H1 (cell line): Measurements from ENCODE around the gene STX19. TPM values are rescaled to one million over a fixed set of nuclear protein-coding genes. Genes with fewer than 3 reads are reported as not detected.

Source experiments
- CTCF ChIA-PET: fragments of 300-600 bp; sonication (Branson Sonifier 250); formaldehyde crosslinking; loops from one replicate; lab custom pipeline; 2021; ENCODE audit not compliant: partially characterized antibody; lab: Charles Lee
- POLR2A ChIA-PET: fragments of 300-600 bp; sonication (Branson Sonifier 250); formaldehyde crosslinking; loops from one replicate; lab custom pipeline; 2021; ENCODE audit warnings: inconsistent platforms; ENCODE audit not compliant: partially characterized antibody; lab: Charles Lee
- DNase-seq, 2 experiments: peaks; one replicate each; pipeline versions ENCODE4 v3.0.0 to v3.0.0-alpha.2; 2010 to 2022; ENCODE audit warnings: low spot score in 2 of 2, low read depth in 1 of 2, mixed read lengths in 1 of 2
- FAIRE-seq: peaks from 2 replicates; lab custom pipeline; 2011; peaks lifted over from hg19 to GRCh38; lab: Jason Lieb, UNC
- H2AFZ ChIP-seq: 2 replicates; pipeline ENCODE4 v1.8.1; 2012; ENCODE audit warnings: low read length, inconsistent platforms
- H2AK5ac ChIP-seq: 2 replicates; pipeline ENCODE4 v1.6.1; 2013; ENCODE audit warnings: low read depth, low read length
- H2BK120ac ChIP-seq: replicated peaks from 2 replicates; pipeline ENCODE3; 2013; ENCODE audit warnings: low read depth, low read length, inconsistent platforms
- H2BK12ac ChIP-seq: 2 replicates; pipeline ENCODE4 v1.6.1; 2013; ENCODE audit warnings: low read depth, low read length
- H2BK15ac ChIP-seq: 2 replicates; pipeline ENCODE4 v1.6.1; 2013; ENCODE audit warnings: low read length
- H2BK20ac ChIP-seq: 2 replicates; pipeline ENCODE4 v1.6.1; 2013; ENCODE audit warnings: low read length
- H2BK5ac ChIP-seq: 2 replicates; pipeline ENCODE4 v1.6.1; 2013; ENCODE audit warnings: low read depth, low read length
- H3K14ac ChIP-seq: 2 replicates; pipeline ENCODE4 v1.6.1; 2013; ENCODE audit warnings: inconsistent platforms; ENCODE audit not compliant: insufficient read length
- H3K18ac ChIP-seq: 2 replicates; pipeline ENCODE4 v1.6.1; 2013; ENCODE audit warnings: low read length; ENCODE audit errors: extremely low read depth
- H3K23ac ChIP-seq: 2 replicates; pipeline ENCODE4 v1.6.1; 2013; ENCODE audit warnings: inconsistent platforms; ENCODE audit not compliant: insufficient read length
- H3K23me2 ChIP-seq: 2 replicates; pipeline ENCODE4 v1.6.1; 2013; ENCODE audit warnings: low read depth, low read length
- H3K27ac ChIP-seq: 2 replicates; pipeline ENCODE4 v1.6.1; 2011; ENCODE audit warnings: low read depth, low read length, inconsistent platforms
- H3K27me3 ChIP-seq, 4 experiments: replicated peaks in 1 of 4; 1 replicate in 1 of 4; 2 replicates in 3 of 4; pipeline versions ENCODE4 v1.6.1 to v1.8.1; 2011 to 2013; ENCODE audit warnings: low read length in 3 of 4, mild to moderate bottlenecking in 3 of 4, inconsistent platforms in 2 of 4, mixed read lengths in 2 of 4, moderate library complexity in 1 of 4; ENCODE audit not compliant: control insufficient read depth in 3 of 4, insufficient read depth in 3 of 4; ENCODE audit errors: extremely low read depth in 1 of 4
- H3K36me3 ChIP-seq, 4 experiments: 2 replicates each; pipeline versions ENCODE4 v1.6.1 to v1.8.1; 2011 to 2013; ENCODE audit warnings: mild to moderate bottlenecking in 4 of 4, low read length in 3 of 4, moderate library complexity in 2 of 4, control low read depth in 1 of 4, inconsistent platforms in 1 of 4; ENCODE audit not compliant: insufficient read depth in 4 of 4, control insufficient read depth in 2 of 4
- H3K4ac ChIP-seq: replicated peaks from 2 replicates; pipeline ENCODE3; 2013; ENCODE audit warnings: low read length, low read depth, mixed read lengths, inconsistent platforms; ENCODE audit not compliant: insufficient read length
- H3K4me1 ChIP-seq, 4 experiments: replicated peaks in 1 of 4; 1 replicate in 1 of 4; 2 replicates in 3 of 4; pipeline versions ENCODE4 v1.6.1 to v1.8.1; 2011 to 2013; ENCODE audit warnings: low read length in 3 of 4, inconsistent platforms in 2 of 4, mixed read lengths in 1 of 4; ENCODE audit not compliant: insufficient read depth in 4 of 4, control insufficient read depth in 3 of 4
- H3K4me2 ChIP-seq, 2 experiments: 2 replicates each; pipeline versions ENCODE4 v1.6.1 to v1.8.1; 2011 to 2013; ENCODE audit warnings: low read depth in 2 of 2, low read length in 2 of 2, control low read depth in 1 of 2, inconsistent platforms in 1 of 2, mild to moderate bottlenecking in 1 of 2; ENCODE audit not compliant: insufficient read depth in 1 of 2
- H3K4me3 ChIP-seq, 4 experiments: fragments of 200-600, 300-600 bp in 1 of 4; sonication (generic), shearing (Covaris generic), sonication (Bioruptor Twin) in 1 of 4; 2 replicates each; pipeline versions ENCODE4 v1.5.1 to v1.8.1; 2011 to 2016; ENCODE audit warnings: low read length in 4 of 4, low read depth in 3 of 4, control low read depth in 2 of 4, inconsistent platforms in 2 of 4, mild to moderate bottlenecking in 2 of 4, mixed read lengths in 1 of 4, moderate library complexity in 1 of 4; ENCODE audit not compliant: insufficient read depth in 2 of 4; ENCODE audit errors: extremely low read depth in 1 of 4
- H3K56ac ChIP-seq: replicated peaks from 2 replicates; pipeline ENCODE3; 2013; ENCODE audit warnings: low read depth, mild to moderate bottlenecking, mixed read lengths, low read length, inconsistent platforms; ENCODE audit not compliant: insufficient read length
- H3K79me1 ChIP-seq: 2 replicates; pipeline ENCODE4 v1.6.1; 2013; ENCODE audit warnings: low read depth, low read length, control low read depth
- H3K79me2 ChIP-seq, 2 experiments: 2 replicates each; pipeline versions ENCODE4 v1.6.1 to v1.8.1; 2012 to 2013; ENCODE audit warnings: low read length in 2 of 2, mild to moderate bottlenecking in 2 of 2, inconsistent platforms in 1 of 2; ENCODE audit not compliant: insufficient read depth in 2 of 2, control insufficient read depth in 1 of 2
- H3K9ac ChIP-seq, 4 experiments: replicated peaks in 1 of 4; 1 replicate in 1 of 4; 2 replicates in 3 of 4; pipeline versions ENCODE4 v1.6.1 to v1.8.1; 2011 to 2013; ENCODE audit warnings: low read depth in 3 of 4, low read length in 3 of 4, control low read depth in 2 of 4, mild to moderate bottlenecking in 2 of 4, moderate library complexity in 2 of 4, inconsistent platforms in 1 of 4; ENCODE audit errors: extremely low read depth in 1 of 4
- H3K9me3 ChIP-seq, 2 experiments: 2 replicates each; pipeline versions ENCODE4 v1.6.1 to v1.8.1; 2012 to 2013; ENCODE audit warnings: mild to moderate bottlenecking in 2 of 2, moderate library complexity in 2 of 2, control low read depth in 1 of 2, inconsistent platforms in 1 of 2, low read depth in 1 of 2, low read length in 1 of 2, mixed read lengths in 1 of 2; ENCODE audit not compliant: insufficient read depth in 2 of 2
- H4K20me1 ChIP-seq, 2 experiments: replicated peaks in 1 of 2; 2 replicates each; pipeline versions ENCODE3 to v1.8.1; 2011 to 2013; ENCODE audit warnings: inconsistent platforms in 2 of 2, low read length in 2 of 2, mild to moderate bottlenecking in 1 of 2; ENCODE audit not compliant: insufficient read depth in 2 of 2, control insufficient read depth in 1 of 2
- H4K5ac ChIP-seq: 2 replicates; pipeline ENCODE4 v1.6.1; 2013; ENCODE audit warnings: low read length, low read depth, mixed read lengths, inconsistent platforms; ENCODE audit not compliant: insufficient read length
- H4K8ac ChIP-seq: 2 replicates; pipeline ENCODE4 v1.8.0; 2013; ENCODE audit warnings: mild to moderate bottlenecking, moderate library complexity, low read length, inconsistent platforms; ENCODE audit not compliant: insufficient read depth; ENCODE audit errors: extremely low read depth
- H4K91ac ChIP-seq: replicated peaks from 2 replicates; pipeline ENCODE3; 2013; ENCODE audit warnings: low read length, mixed read lengths, inconsistent platforms; ENCODE audit not compliant: insufficient read length
- WGBS, 2 experiments: shearing (Covaris generic) in 1 of 2; methylation state at CpG; one replicate each; pipeline versions ENCODE4 v1.1.6 to v1.1.7; 2013 to 2015; ENCODE audit warnings: low lambda C conversion rate in 2 of 2, mixed read lengths in 2 of 2, inconsistent platforms in 1 of 2, low coverage in 1 of 2, missing lambda C conversion rate in 1 of 2; ENCODE audit not compliant: insufficient replicate concordance in 2 of 2, insufficient coverage in 1 of 2, insufficient read length in 1 of 2; ENCODE audit errors: extremely low coverage in 1 of 2, missing lambda C conversion rate in 1 of 2; 5-methylcytosine and 5-hydroxymethylcytosine counted together
- polyA plus RNA-seq, 7 experiments: library from polyadenylated mRNA; depleted of rRNA in 3 of 7; stranded (reverse) in 5 of 7; unstranded in 2 of 7; fragments of >200 nt in 5 of 7; fragments of 200-250 nt in 2 of 7; gene quantifications; 1 replicate in 5 of 7; 2 replicates in 1 of 7; 4 replicates in 1 of 7; pipeline versions ENCODE4 v1.2.1 to v1.2.3, GENCODE V29; 2011 to 2013; ENCODE audit warnings: missing spikeins in 2 of 7, mixed read lengths in 2 of 7
- total RNA-seq: library from RNA; stranded (reverse); fragmentation: NEBNext Ultra II Directional; extraction: Animal tissue kit (Norgen Biotek cat#: 25700); gene quantifications from 2 replicates; pipeline ENCODE4 v1.2.1, GENCODE V29; 2021
- TF ChIP-seq, protein P1 (sequence below), 3 experiments: IDR thresholded peaks; 1 replicate in 2 of 3; 2 replicates in 1 of 3; pipeline versions ENCODE4 v1.5.1 to v1.6.1; 2011; ENCODE audit warnings: low read length in 3 of 3, mild to moderate bottlenecking in 3 of 3, inconsistent platforms in 2 of 3, low read depth in 1 of 3, moderate library complexity in 1 of 3; ENCODE audit not compliant: insufficient read depth in 1 of 3; ENCODE audit errors: control extremely low read depth in 1 of 3

The STX19 gene
- total and polyA plus RNA-seq, 2 of the 8 experiments (the other 6 are each of a cell fraction or from before 2014, with no cell fraction given), result not detected

DNA sequence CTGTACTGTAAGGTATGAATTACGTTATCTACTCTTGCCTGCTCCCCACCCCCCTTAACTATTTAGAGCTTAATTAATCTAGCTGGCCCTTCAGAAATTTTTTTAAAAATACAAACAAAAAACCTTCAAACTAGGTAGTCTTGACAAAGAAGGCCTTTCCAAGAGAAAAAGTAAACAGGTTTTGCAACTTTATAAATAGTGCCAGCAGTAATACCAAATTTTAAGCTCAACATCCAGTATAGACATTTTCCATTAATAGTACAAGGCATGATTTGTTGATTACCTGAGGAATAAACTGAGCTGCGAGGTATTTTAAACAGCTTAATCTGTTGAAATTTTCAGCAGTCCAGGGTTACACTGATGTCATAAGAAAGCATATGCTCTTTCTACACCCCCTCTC, 20.1 kb downstream of the STX19 start:
- TF ChIP-seq, protein P1, sequence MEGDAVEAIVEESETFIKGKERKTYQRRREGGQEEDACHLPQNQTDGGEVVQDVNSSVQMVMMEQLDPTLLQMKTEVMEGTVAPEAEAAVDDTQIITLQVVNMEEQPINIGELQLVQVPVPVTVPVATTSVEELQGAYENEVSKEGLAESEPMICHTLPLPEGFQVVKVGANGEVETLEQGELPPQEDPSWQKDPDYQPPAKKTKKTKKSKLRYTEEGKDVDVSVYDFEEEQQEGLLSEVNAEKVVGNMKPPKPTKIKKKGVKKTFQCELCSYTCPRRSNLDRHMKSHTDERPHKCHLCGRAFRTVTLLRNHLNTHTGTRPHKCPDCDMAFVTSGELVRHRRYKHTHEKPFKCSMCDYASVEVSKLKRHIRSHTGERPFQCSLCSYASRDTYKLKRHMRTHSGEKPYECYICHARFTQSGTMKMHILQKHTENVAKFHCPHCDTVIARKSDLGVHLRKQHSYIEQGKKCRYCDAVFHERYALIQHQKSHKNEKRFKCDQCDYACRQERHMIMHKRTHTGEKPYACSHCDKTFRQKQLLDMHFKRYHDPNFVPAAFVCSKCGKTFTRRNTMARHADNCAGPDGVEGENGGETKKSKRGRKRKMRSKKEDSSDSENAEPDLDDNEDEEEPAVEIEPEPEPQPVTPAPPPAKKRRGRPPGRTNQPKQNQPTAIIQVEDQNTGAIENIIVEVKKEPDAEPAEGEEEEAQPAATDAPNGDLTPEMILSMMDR (IDR thresholded peaks at IDR 0.05; ENCODE audit: control extremely low read depth in 1 of 3, insufficient read depth in 1 of 3, low read depth in 1 of 3, low read length in 3 of 3), result no peak
- WGBS, 2 experiments, result 87% methylated on average over 2 of the region's 2 CpGs; no CpG with 5 or more reads in 1 of the 2 experiments
- no peak overlapping the region for H4K91ac ChIP-seq
- no peak overlapping the region for H3K27ac ChIP-seq
- H2BK15ac ChIP-seq, result no peak overlapping the region
- H3K4me3 ChIP-seq, result no peak overlapping the region
- H3K14ac ChIP-seq, result no peak overlapping the region
- H3K9me3 ChIP-seq, result no peaks in the 10 kb centered on the region
- CTCF ChIA-PET, result no interaction called here
- no peak overlapping the region for H4K5ac ChIP-seq
- peaks cover 0 to 1% of the 10 kb centered on the region in 2 experiments for H4K20me1 ChIP-seq
- no peak overlapping the region for H3K18ac ChIP-seq
- no peak overlapping the region for H2BK120ac ChIP-seq
- DNase-seq, result no peak
- H3K23me2 ChIP-seq, result no peaks in the 10 kb centered on the region
- H3K79me2 ChIP-seq, result no peaks in the 10 kb centered on the region
- no peak for FAIRE-seq
- POLR2A ChIA-PET, result interaction anchor here (1.3 kb wide), 1 partner anchor 55 kb away, joined by 4 read pairs; the partner anchor contains the start of genes DHFR2 and NSUN3
- no peak overlapping the region for H2AFZ ChIP-seq
- no peak overlapping the region for H2BK20ac ChIP-seq
- H3K79me1 ChIP-seq, result no peaks in the 10 kb centered on the region
- H3K4ac ChIP-seq, result no peak overlapping the region
- H3K9ac ChIP-seq, result no peak overlapping the region
- H3K23ac ChIP-seq, result no peak overlapping the region
- H2BK5ac ChIP-seq, result no peak overlapping the region
- no peak overlapping the region for H2AK5ac ChIP-seq
- no peak overlapping the region for H3K4me2 ChIP-seq
- H3K27me3 ChIP-seq, result no peaks in the 10 kb centered on the region
- H3K4me1 ChIP-seq, result no peaks in the 10 kb centered on the region
- H3K56ac ChIP-seq, result no peak overlapping the region
- no peaks in the 10 kb centered on the region for H3K36me3 ChIP-seq
- H4K8ac ChIP-seq, result no peak overlapping the region
- no peak overlapping the region for H2BK12ac ChIP-seq
